H1 (cell line): ENCODE data around the gene WFDC1. TPM values are rescaled to one million over a fixed set of nuclear protein-coding genes. Genes with fewer than 3 reads are reported as not detected.

Source experiments
- CTCF ChIA-PET: fragments of 300-600 bp; sonication (Branson Sonifier 250); formaldehyde crosslinking; loops from one replicate; lab custom pipeline; 2021; ENCODE audit not compliant: partially characterized antibody; lab: Charles Lee
- POLR2A ChIA-PET: fragments of 300-600 bp; sonication (Branson Sonifier 250); formaldehyde crosslinking; loops from one replicate; lab custom pipeline; 2021; ENCODE audit warnings: inconsistent platforms; ENCODE audit not compliant: partially characterized antibody; lab: Charles Lee
- DNase-seq, 2 experiments: peaks; one replicate each; pipeline versions ENCODE4 v3.0.0 to v3.0.0-alpha.2; 2010 to 2022; ENCODE audit warnings: low spot score in 2 of 2, low read depth in 1 of 2, mixed read lengths in 1 of 2
- FAIRE-seq: peaks from 2 replicates; lab custom pipeline; 2011; peaks lifted over from hg19 to GRCh38; lab: Jason Lieb, UNC
- H2AFZ ChIP-seq: 2 replicates; pipeline ENCODE4 v1.8.1; 2012; ENCODE audit warnings: low read length, inconsistent platforms
- H2AK5ac ChIP-seq: 2 replicates; pipeline ENCODE4 v1.6.1; 2013; ENCODE audit warnings: low read depth, low read length
- H2BK120ac ChIP-seq: replicated peaks from 2 replicates; pipeline ENCODE3; 2013; ENCODE audit warnings: low read depth, low read length, inconsistent platforms
- H2BK12ac ChIP-seq: 2 replicates; pipeline ENCODE4 v1.6.1; 2013; ENCODE audit warnings: low read depth, low read length
- H2BK15ac ChIP-seq: 2 replicates; pipeline ENCODE4 v1.6.1; 2013; ENCODE audit warnings: low read length
- H2BK20ac ChIP-seq: 2 replicates; pipeline ENCODE4 v1.6.1; 2013; ENCODE audit warnings: low read length
- H2BK5ac ChIP-seq: 2 replicates; pipeline ENCODE4 v1.6.1; 2013; ENCODE audit warnings: low read depth, low read length
- H3K14ac ChIP-seq: 2 replicates; pipeline ENCODE4 v1.6.1; 2013; ENCODE audit warnings: inconsistent platforms; ENCODE audit not compliant: insufficient read length
- H3K18ac ChIP-seq: 2 replicates; pipeline ENCODE4 v1.6.1; 2013; ENCODE audit warnings: low read length; ENCODE audit errors: extremely low read depth
- H3K23ac ChIP-seq: 2 replicates; pipeline ENCODE4 v1.6.1; 2013; ENCODE audit warnings: inconsistent platforms; ENCODE audit not compliant: insufficient read length
- H3K23me2 ChIP-seq: 2 replicates; pipeline ENCODE4 v1.6.1; 2013; ENCODE audit warnings: low read depth, low read length
- H3K27ac ChIP-seq: 2 replicates; pipeline ENCODE4 v1.6.1; 2011; ENCODE audit warnings: low read depth, low read length, inconsistent platforms
- H3K27me3 ChIP-seq, 4 experiments: replicated peaks in 1 of 4; 1 replicate in 1 of 4; 2 replicates in 3 of 4; pipeline versions ENCODE4 v1.6.1 to v1.8.1; 2011 to 2013; ENCODE audit warnings: low read length in 3 of 4, mild to moderate bottlenecking in 3 of 4, inconsistent platforms in 2 of 4, mixed read lengths in 2 of 4, moderate library complexity in 1 of 4; ENCODE audit not compliant: control insufficient read depth in 3 of 4, insufficient read depth in 3 of 4; ENCODE audit errors: extremely low read depth in 1 of 4
- H3K36me3 ChIP-seq, 4 experiments: 2 replicates each; pipeline versions ENCODE4 v1.6.1 to v1.8.1; 2011 to 2013; ENCODE audit warnings: mild to moderate bottlenecking in 4 of 4, low read length in 3 of 4, moderate library complexity in 2 of 4, control low read depth in 1 of 4, inconsistent platforms in 1 of 4; ENCODE audit not compliant: insufficient read depth in 4 of 4, control insufficient read depth in 2 of 4
- H3K4ac ChIP-seq: replicated peaks from 2 replicates; pipeline ENCODE3; 2013; ENCODE audit warnings: low read length, low read depth, mixed read lengths, inconsistent platforms; ENCODE audit not compliant: insufficient read length
- H3K4me1 ChIP-seq, 4 experiments: replicated peaks in 1 of 4; 1 replicate in 1 of 4; 2 replicates in 3 of 4; pipeline versions ENCODE4 v1.6.1 to v1.8.1; 2011 to 2013; ENCODE audit warnings: low read length in 3 of 4, inconsistent platforms in 2 of 4, mixed read lengths in 1 of 4; ENCODE audit not compliant: insufficient read depth in 4 of 4, control insufficient read depth in 3 of 4
- H3K4me2 ChIP-seq, 2 experiments: 2 replicates each; pipeline versions ENCODE4 v1.6.1 to v1.8.1; 2011 to 2013; ENCODE audit warnings: low read depth in 2 of 2, low read length in 2 of 2, control low read depth in 1 of 2, inconsistent platforms in 1 of 2, mild to moderate bottlenecking in 1 of 2; ENCODE audit not compliant: insufficient read depth in 1 of 2
- H3K4me3 ChIP-seq, 4 experiments: fragments of 200-600, 300-600 bp in 1 of 4; sonication (generic), shearing (Covaris generic), sonication (Bioruptor Twin) in 1 of 4; 2 replicates each; pipeline versions ENCODE4 v1.5.1 to v1.8.1; 2011 to 2016; ENCODE audit warnings: low read length in 4 of 4, low read depth in 3 of 4, control low read depth in 2 of 4, inconsistent platforms in 2 of 4, mild to moderate bottlenecking in 2 of 4, mixed read lengths in 1 of 4, moderate library complexity in 1 of 4; ENCODE audit not compliant: insufficient read depth in 2 of 4; ENCODE audit errors: extremely low read depth in 1 of 4
- H3K56ac ChIP-seq: replicated peaks from 2 replicates; pipeline ENCODE3; 2013; ENCODE audit warnings: low read depth, mild to moderate bottlenecking, mixed read lengths, low read length, inconsistent platforms; ENCODE audit not compliant: insufficient read length
- H3K79me1 ChIP-seq: 2 replicates; pipeline ENCODE4 v1.6.1; 2013; ENCODE audit warnings: low read depth, low read length, control low read depth
- H3K79me2 ChIP-seq, 2 experiments: 2 replicates each; pipeline versions ENCODE4 v1.6.1 to v1.8.1; 2012 to 2013; ENCODE audit warnings: low read length in 2 of 2, mild to moderate bottlenecking in 2 of 2, inconsistent platforms in 1 of 2; ENCODE audit not compliant: insufficient read depth in 2 of 2, control insufficient read depth in 1 of 2
- H3K9ac ChIP-seq, 4 experiments: replicated peaks in 1 of 4; 1 replicate in 1 of 4; 2 replicates in 3 of 4; pipeline versions ENCODE4 v1.6.1 to v1.8.1; 2011 to 2013; ENCODE audit warnings: low read depth in 3 of 4, low read length in 3 of 4, control low read depth in 2 of 4, mild to moderate bottlenecking in 2 of 4, moderate library complexity in 2 of 4, inconsistent platforms in 1 of 4; ENCODE audit errors: extremely low read depth in 1 of 4
- H3K9me3 ChIP-seq, 2 experiments: 2 replicates each; pipeline versions ENCODE4 v1.6.1 to v1.8.1; 2012 to 2013; ENCODE audit warnings: mild to moderate bottlenecking in 2 of 2, moderate library complexity in 2 of 2, control low read depth in 1 of 2, inconsistent platforms in 1 of 2, low read depth in 1 of 2, low read length in 1 of 2, mixed read lengths in 1 of 2; ENCODE audit not compliant: insufficient read depth in 2 of 2
- H4K20me1 ChIP-seq, 2 experiments: replicated peaks in 1 of 2; 2 replicates each; pipeline versions ENCODE3 to v1.8.1; 2011 to 2013; ENCODE audit warnings: inconsistent platforms in 2 of 2, low read length in 2 of 2, mild to moderate bottlenecking in 1 of 2; ENCODE audit not compliant: insufficient read depth in 2 of 2, control insufficient read depth in 1 of 2
- H4K5ac ChIP-seq: 2 replicates; pipeline ENCODE4 v1.6.1; 2013; ENCODE audit warnings: low read length, low read depth, mixed read lengths, inconsistent platforms; ENCODE audit not compliant: insufficient read length
- H4K8ac ChIP-seq: 2 replicates; pipeline ENCODE4 v1.8.0; 2013; ENCODE audit warnings: mild to moderate bottlenecking, moderate library complexity, low read length, inconsistent platforms; ENCODE audit not compliant: insufficient read depth; ENCODE audit errors: extremely low read depth
- H4K91ac ChIP-seq: replicated peaks from 2 replicates; pipeline ENCODE3; 2013; ENCODE audit warnings: low read length, mixed read lengths, inconsistent platforms; ENCODE audit not compliant: insufficient read length
- CHD1 ChIP-seq: IDR thresholded peaks from 2 replicates; pipeline ENCODE4 v1.6.1; 2012; ENCODE audit warnings: low read depth, low read length, improper control_type of control experiment
- JUND ChIP-seq: IDR thresholded peaks from 2 replicates; pipeline ENCODE4 v1.6.1; 2011; ENCODE audit warnings: mild to moderate bottlenecking, improper control_type of control experiment, low read length
- NANOG ChIP-seq: IDR thresholded peaks from 2 replicates; pipeline ENCODE4 v1.6.1; 2011; ENCODE audit warnings: low read length, low read depth, mild to moderate bottlenecking, inconsistent platforms; ENCODE audit not compliant: insufficient read depth, poor library complexity, severe bottlenecking
- SP4 ChIP-seq: IDR thresholded peaks from 2 replicates; pipeline ENCODE4 v1.6.1; 2012; ENCODE audit warnings: low read length, inconsistent platforms
- USF2 ChIP-seq: IDR thresholded peaks from 2 replicates; pipeline ENCODE4 v1.6.1; 2011; ENCODE audit warnings: low read length, improper control_type of control experiment
- YY1 ChIP-seq: IDR thresholded peaks from 2 replicates; pipeline ENCODE4 v1.6.1; 2011; ENCODE audit warnings: low read depth, mild to moderate bottlenecking, low read length
- ZNF274 ChIP-seq: IDR thresholded peaks from 2 replicates; pipeline ENCODE4 v1.7.0; 2012; ENCODE audit warnings: low read length, borderline replicate concordance; ENCODE audit errors: extremely low read depth
- WGBS, 2 experiments: shearing (Covaris generic) in 1 of 2; methylation state at CpG; one replicate each; pipeline versions ENCODE4 v1.1.6 to v1.1.7; 2013 to 2015; ENCODE audit warnings: low lambda C conversion rate in 2 of 2, mixed read lengths in 2 of 2, inconsistent platforms in 1 of 2, low coverage in 1 of 2, missing lambda C conversion rate in 1 of 2; ENCODE audit not compliant: insufficient replicate concordance in 2 of 2, insufficient coverage in 1 of 2, insufficient read length in 1 of 2; ENCODE audit errors: extremely low coverage in 1 of 2, missing lambda C conversion rate in 1 of 2; 5-methylcytosine and 5-hydroxymethylcytosine counted together
- polyA plus RNA-seq, 7 experiments: library from polyadenylated mRNA; depleted of rRNA in 3 of 7; stranded (reverse) in 5 of 7; unstranded in 2 of 7; fragments of >200 nt in 5 of 7; fragments of 200-250 nt in 2 of 7; gene quantifications; 1 replicate in 5 of 7; 2 replicates in 1 of 7; 4 replicates in 1 of 7; pipeline versions ENCODE4 v1.2.1 to v1.2.3, GENCODE V29; 2011 to 2013; ENCODE audit warnings: missing spikeins in 2 of 7, mixed read lengths in 2 of 7
- total RNA-seq: library from RNA; stranded (reverse); fragmentation: NEBNext Ultra II Directional; extraction: Animal tissue kit (Norgen Biotek cat#: 25700); gene quantifications from 2 replicates; pipeline ENCODE4 v1.2.1, GENCODE V29; 2021
- TF ChIP-seq, protein P1 (sequence below), 3 experiments: IDR thresholded peaks; 1 replicate in 2 of 3; 2 replicates in 1 of 3; pipeline versions ENCODE4 v1.5.1 to v1.6.1; 2011; ENCODE audit warnings: low read length in 3 of 3, mild to moderate bottlenecking in 3 of 3, inconsistent platforms in 2 of 3, low read depth in 1 of 3, moderate library complexity in 1 of 3; ENCODE audit not compliant: insufficient read depth in 1 of 3; ENCODE audit errors: control extremely low read depth in 1 of 3

The WFDC1 gene
- total and polyA plus RNA-seq, 2 of the 8 experiments (the other 6 are each of a cell fraction or from before 2014, with no cell fraction given) = 0.70 to 1.1 TPM

DNA sequence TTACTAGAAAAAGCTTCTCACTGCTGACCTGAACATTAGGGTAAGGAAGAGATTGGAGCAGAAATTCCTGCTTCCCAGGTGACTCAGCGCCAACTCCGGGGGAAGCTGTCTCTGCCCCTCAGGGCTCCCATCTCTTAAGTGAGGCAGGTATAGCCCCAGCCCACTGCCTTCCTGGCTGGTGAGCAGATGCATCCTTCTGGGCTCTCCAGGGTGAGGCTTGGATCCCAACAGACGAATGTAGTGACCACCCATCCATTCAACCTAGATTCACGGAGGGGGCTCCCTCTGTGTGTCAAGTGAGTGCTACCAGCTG lies 76.8 kb downstream of the WFDC1 start:
- H3K36me3 ChIP-seq = no peaks in the 10 kb centered on the region
- H3K4me1 ChIP-seq = peaks cover 0 to 18% (median 11%) of the 10 kb centered on the region in 4 experiments; a peak in 6 of 7 replicates
- no peak overlapping the region for H3K9ac ChIP-seq
- H3K56ac ChIP-seq = no peak overlapping the region
- peak overlapping the region; percentile 7; the same call in 1 of the 2 replicates for H2BK12ac ChIP-seq
- no peaks in the 10 kb centered on the region for H3K79me2 ChIP-seq
- H3K9me3 ChIP-seq = no peaks in the 10 kb centered on the region
- no peak overlapping the region for H3K4me2 ChIP-seq
- no peak overlapping the region for H3K27ac ChIP-seq
- no peak overlapping the region for H2BK20ac ChIP-seq
- no peaks in the 10 kb centered on the region for H3K79me1 ChIP-seq
- no peak overlapping the region for H3K4ac ChIP-seq
- H3K27me3 ChIP-seq = peaks cover 0 to 18% (median 15%) of the 10 kb centered on the region in 4 experiments; a peak in 6 of 7 replicates
- no peak for FAIRE-seq
- no peak overlapping the region for H2AK5ac ChIP-seq
- POLR2A ChIA-PET = no interaction called here
- 0 out of 2 replicates have a peak overlapping the region, but pooled peaks have one; percentile 48 for H2BK15ac ChIP-seq
- no peak overlapping the region for H3K23ac ChIP-seq
- no peak overlapping the region for H4K91ac ChIP-seq
- H3K18ac ChIP-seq = no peak overlapping the region
- H2BK5ac ChIP-seq = no peak overlapping the region
- WGBS, 2 experiments = 79% methylated on average over 4 of the region's 4 CpGs; no CpG with 5 or more reads in 1 of the 2 experiments
- H3K4me3 ChIP-seq = no peak overlapping the region
- H3K14ac ChIP-seq = no peak overlapping the region
- no peaks in the 10 kb centered on the region for H4K20me1 ChIP-seq
- no peak overlapping the region for H2AFZ ChIP-seq
- no peak overlapping the region for H4K5ac ChIP-seq
- CTCF ChIA-PET = interaction anchor here (0.7 to 1.6 kb wide), 7 partner anchors 9 to 113 kb away, joined by 3 to 6 read pairs (median 4); no protein-coding TSS in a partner anchor
- no peak overlapping the region for H4K8ac ChIP-seq
- DNase-seq = no peak
- TF ChIP-seq NANOG (no peak), CHD1 (no peak), ZNF274 (no peak), USF2 (no peak), JUND (no peak), YY1 (no peak), SP4 (no peak)
- TF ChIP-seq, protein P1, sequence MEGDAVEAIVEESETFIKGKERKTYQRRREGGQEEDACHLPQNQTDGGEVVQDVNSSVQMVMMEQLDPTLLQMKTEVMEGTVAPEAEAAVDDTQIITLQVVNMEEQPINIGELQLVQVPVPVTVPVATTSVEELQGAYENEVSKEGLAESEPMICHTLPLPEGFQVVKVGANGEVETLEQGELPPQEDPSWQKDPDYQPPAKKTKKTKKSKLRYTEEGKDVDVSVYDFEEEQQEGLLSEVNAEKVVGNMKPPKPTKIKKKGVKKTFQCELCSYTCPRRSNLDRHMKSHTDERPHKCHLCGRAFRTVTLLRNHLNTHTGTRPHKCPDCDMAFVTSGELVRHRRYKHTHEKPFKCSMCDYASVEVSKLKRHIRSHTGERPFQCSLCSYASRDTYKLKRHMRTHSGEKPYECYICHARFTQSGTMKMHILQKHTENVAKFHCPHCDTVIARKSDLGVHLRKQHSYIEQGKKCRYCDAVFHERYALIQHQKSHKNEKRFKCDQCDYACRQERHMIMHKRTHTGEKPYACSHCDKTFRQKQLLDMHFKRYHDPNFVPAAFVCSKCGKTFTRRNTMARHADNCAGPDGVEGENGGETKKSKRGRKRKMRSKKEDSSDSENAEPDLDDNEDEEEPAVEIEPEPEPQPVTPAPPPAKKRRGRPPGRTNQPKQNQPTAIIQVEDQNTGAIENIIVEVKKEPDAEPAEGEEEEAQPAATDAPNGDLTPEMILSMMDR (IDR thresholded peaks at IDR 0.05; ENCODE audit: control extremely low read depth in 1 of 3, insufficient read depth in 1 of 3, low read depth in 1 of 3, low read length in 3 of 3) = no peak
- TF ChIP-seq, all 59 proteins: peak for 0
- Histone ChIP-seq H3K23me2 (peaks cover 11% of the 10 kb centered on the region; the same call in 1 of the 2 replicates), H2BK120ac (no peak overlapping the region)
